ENCODE results near the gene BRD7.

Gene BRD7

DNA sequence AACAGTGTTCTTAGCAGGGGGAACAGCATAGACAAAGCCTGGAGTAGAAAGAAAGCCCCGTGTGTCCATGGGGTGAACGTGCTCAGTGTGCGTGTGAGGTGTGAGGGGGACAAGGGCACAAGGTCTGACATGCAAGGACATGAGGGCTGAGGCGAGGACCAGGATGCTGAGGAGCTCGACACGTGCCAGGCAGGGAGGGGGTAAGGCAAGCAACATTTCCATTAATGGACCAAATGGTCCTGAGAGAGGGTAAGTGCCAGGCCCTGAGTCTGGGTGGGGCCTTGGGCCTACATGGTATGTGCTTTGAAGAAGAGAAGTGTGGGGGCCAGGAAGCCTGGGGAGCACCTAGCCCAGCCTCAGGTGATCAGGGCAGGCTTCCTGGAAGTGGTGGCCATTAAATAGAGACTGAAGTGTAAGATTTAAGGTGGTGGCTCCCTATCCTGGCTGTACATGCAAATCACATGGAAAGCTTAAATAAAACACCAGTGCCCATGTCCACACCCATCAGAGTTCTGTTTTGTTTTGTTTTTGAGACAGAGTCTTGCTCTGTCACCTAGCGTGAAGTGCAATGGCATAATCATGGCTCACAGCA is 73.2 kb downstream of the BRD7 start:
- Mint-ChIP-seq H3K4me1 (ENCODE audit: low read depth) (peaks cover 1% of the 10 kb centered on the region), H3K27ac (peak overlapping the region; percentile 17), H3K27me3 (ENCODE audit: low read depth) (no peaks in the 10 kb centered on the region), H3K9me3 (no peaks in the 10 kb centered on the region), H3K4me3 (no peak overlapping the region), H3K36me3 (ENCODE audit: low read depth) (peaks cover 34% of the 10 kb centered on the region)
- no peak for DNase-seq (ENCODE audit: low spot score)

DNA sequence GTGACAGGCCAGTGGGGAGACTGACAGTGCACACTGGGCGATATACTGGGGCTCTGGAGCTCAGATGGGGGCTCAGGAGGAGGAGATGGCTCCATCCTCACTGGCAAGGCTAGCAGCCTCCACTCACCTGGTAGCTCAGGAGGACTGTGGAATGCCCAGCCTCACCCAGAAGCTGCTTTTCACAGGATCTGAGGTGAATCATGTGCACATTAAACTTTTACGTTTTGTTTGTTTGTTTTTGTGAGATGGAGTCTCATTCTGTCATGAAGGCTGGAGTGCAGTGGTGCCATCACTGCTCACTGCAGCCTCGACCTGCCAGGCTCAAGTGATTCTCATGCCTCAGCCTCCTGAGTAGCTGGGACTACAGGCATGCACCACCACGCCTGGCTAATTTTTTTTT is 73.8 kb downstream of the BRD7 start:
- no peak for DNase-seq (ENCODE audit: low spot score)
- H3K27me3 Mint-ChIP-seq (ENCODE audit: low read depth), result no peaks in the 10 kb centered on the region
- H3K36me3 Mint-ChIP-seq (ENCODE audit: low read depth), result peaks cover 33% of the 10 kb centered on the region
- no peak overlapping the region for H3K4me3 Mint-ChIP-seq
- H3K27ac Mint-ChIP-seq, result no peak overlapping the region
- no peaks in the 10 kb centered on the region for H3K9me3 Mint-ChIP-seq
- H3K4me1 Mint-ChIP-seq (ENCODE audit: low read depth), result peaks cover 3% of the 10 kb centered on the region

DNA sequence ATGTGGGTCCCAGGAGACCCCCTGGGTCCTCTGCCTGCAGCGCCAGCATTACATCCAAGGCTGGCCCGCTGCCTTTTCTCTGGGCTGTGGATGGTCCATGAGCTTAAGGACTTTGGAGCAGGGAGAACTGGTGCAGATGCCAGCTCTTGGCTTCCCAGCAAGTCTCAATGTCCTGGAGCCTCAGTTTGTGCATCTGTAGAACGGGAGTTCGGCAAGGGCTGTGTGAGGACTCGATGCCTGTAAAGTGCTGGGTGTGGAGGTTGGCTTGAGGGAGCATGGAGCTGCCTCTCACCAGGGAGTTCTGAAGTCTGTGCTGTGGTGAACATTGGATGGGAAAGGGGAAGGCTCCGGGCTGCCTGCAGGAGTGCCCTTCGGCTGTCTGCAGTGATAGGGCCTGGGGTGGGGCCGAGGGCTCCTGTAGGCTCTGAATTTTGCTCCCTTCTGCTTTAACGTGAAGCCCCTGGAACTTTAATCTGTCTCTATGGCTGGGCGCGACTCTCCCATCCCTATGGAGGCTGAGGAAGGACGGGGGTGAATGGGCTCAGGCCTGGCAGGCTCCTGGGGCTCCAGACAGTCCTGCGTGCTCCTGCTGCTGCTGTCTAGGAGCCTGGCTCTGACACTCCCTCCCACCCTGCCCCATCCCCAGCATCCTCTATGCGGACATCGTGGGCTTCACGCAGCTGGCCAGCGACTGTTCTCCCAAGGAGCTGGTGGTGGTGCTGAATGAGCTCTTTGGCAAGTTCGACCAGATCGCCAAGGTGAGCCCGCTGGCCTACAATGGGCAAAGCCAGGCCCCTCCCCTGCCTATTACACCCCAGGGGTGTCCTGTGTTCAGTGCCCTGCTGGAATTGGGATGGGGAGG is 74.6 kb downstream of the BRD7 start:
- DNase-seq (ENCODE audit: low spot score), result no peak
- Mint-ChIP-seq H3K27ac (no peak overlapping the region), H3K4me3 (no peak overlapping the region), H3K9me3 (no peaks in the 10 kb centered on the region), H3K36me3 (ENCODE audit: low read depth) (peaks cover 35% of the 10 kb centered on the region), H3K27me3 (ENCODE audit: low read depth) (no peaks in the 10 kb centered on the region), H3K4me1 (ENCODE audit: low read depth) (peaks cover 5% of the 10 kb centered on the region)

GRCh38 chr16:50293041-50293783 is 75.6 kb downstream of the BRD7 start:
- H3K36me3 Mint-ChIP-seq (ENCODE audit: low read depth), result peaks cover 39% of the 10 kb centered on the region
- no peak overlapping the region for H3K27ac Mint-ChIP-seq
- H3K4me1 Mint-ChIP-seq (ENCODE audit: low read depth), result peaks cover 5% of the 10 kb centered on the region
- DNase-seq (ENCODE audit: low spot score), result no peak
- H3K4me3 Mint-ChIP-seq, result no peak overlapping the region
- no peaks in the 10 kb centered on the region for H3K27me3 Mint-ChIP-seq (ENCODE audit: low read depth)
- no peaks in the 10 kb centered on the region for H3K9me3 Mint-ChIP-seq

- peaks cover 38% of the 10 kb centered on the region for H3K36me3 Mint-ChIP-seq (ENCODE audit: low read depth)
- H3K27ac Mint-ChIP-seq, result no peak overlapping the region
- no peaks in the 10 kb centered on the region for H3K27me3 Mint-ChIP-seq (ENCODE audit: low read depth)
- no peaks in the 10 kb centered on the region for H3K9me3 Mint-ChIP-seq
- H3K4me1 Mint-ChIP-seq (ENCODE audit: low read depth), result peaks cover 5% of the 10 kb centered on the region
- no peak for DNase-seq (ENCODE audit: low spot score)
- no peak overlapping the region for H3K4me3 Mint-ChIP-seq
Observed at GRCh38 chr16:50292566-50292948, 76.2 kb downstream of the BRD7 start.

DNA sequence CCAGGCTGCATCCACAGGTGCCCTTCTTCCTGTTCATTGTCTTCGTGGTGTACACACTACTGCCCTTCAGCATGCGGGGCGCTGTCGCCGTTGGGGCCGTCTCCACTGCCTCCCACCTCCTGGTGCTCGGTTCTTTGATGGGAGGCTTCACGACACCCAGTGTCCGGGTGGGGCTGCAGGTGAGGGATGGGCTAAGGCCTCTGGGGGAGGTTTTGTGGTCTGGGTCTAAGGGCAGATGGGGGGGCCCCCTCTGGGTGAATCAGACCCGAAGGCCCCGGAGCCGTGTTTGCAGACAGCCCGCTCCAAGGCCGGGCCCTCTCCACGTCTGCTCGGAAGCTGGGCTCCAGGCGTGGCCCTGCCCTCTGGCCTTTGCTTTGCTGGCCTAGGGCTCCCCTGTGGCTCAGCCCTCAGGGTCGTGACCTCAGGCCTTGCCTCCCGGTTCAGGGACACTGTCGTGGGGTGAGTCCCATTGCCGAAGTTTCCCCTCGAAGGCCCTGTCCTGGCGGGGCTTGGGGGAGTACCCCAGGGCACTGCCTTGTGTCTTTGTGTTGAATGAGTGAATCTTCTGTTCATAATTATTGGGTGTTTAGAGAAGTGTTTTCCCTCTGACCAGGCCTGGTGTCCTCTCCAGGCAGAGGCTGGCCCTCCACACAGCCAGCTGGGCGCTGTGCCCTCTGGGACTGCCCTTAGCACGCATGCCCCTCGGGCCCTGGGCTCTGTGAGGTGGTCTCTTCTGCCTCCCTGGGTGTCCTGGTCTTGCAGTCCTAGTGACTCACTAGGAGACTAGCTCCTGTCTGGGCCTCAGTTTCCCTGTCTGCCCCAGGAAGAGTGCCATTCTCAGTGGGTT is 76.8 kb downstream of the BRD7 start:
- Mint-ChIP-seq H3K4me1 (ENCODE audit: low read depth) (peaks cover 5% of the 10 kb centered on the region), H3K4me3 (no peak overlapping the region), H3K9me3 (no peaks in the 10 kb centered on the region), H3K27ac (no peak overlapping the region), H3K36me3 (ENCODE audit: low read depth) (peaks cover 41% of the 10 kb centered on the region), H3K27me3 (ENCODE audit: low read depth) (no peaks in the 10 kb centered on the region)
- DNase-seq (ENCODE audit: low spot score), result no peak

DNA sequence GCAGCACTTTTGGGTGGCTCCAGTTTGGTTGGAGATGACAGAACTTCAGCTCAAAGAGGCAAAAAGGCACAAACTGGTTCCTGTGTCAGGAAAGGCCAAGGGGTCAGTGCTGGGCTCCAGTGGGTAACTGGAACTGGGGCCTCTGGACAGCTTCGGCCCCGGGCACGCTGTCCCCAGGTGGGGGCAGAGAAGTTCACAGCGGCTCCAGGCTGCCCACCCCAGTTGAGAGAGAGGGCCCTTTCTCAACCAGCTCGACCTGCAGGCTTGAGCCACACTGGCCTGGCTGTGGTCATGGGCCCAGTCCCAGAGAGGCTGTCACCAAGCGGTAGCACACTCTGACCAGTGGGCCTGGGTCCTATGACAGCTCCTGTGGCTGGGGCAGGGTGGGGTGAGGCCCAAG is 77.9 kb downstream of the BRD7 start:
- peaks cover 6% of the 10 kb centered on the region for H3K4me1 Mint-ChIP-seq (ENCODE audit: low read depth)
- H3K4me3 Mint-ChIP-seq, result no peak overlapping the region
- H3K36me3 Mint-ChIP-seq (ENCODE audit: low read depth), result peaks cover 49% of the 10 kb centered on the region
- H3K9me3 Mint-ChIP-seq, result no peaks in the 10 kb centered on the region
- no peak overlapping the region for H3K27ac Mint-ChIP-seq
- no peak for DNase-seq (ENCODE audit: low spot score)
- H3K27me3 Mint-ChIP-seq (ENCODE audit: low read depth), result no peaks in the 10 kb centered on the region

DNA sequence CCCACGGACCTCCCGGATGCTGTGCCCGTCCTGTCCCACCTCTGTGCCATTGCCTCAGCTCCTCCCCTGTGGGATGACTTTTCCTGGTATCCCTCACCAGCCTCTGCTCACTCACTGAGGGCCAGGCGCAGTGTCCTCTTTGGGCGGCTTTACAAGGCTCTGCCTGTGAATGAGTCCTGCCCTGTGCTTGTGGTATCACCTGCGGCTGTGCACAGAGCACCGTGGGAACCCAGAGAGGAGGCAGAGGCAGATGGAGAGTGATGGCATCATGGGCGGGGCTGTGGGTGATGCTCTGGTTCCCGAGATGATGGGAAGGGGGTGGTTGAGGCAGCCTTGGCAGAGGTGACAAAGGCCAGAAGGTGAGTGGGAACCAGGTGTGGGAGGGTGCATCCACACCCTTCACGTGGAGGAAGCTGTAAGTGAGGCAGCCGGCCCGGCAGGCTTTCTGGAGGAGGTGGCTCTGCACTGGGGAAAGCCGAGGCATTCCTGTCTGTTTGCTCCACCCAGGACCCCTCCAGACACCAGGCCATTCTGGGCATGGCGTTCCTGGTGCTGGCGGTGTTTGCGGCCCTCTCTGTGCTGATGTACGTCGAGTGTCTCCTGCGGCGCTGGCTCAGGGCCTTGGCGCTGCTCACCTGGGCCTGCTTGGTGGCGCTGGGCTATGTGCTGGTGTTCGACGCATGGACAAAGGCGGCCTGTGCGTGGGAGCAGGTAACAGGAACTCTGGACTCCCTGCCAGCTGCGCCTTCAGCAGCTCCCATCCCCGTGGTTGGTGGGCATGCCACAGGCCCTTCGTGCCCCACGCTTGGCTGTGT is 78.6 kb downstream of the BRD7 start:
- H3K27me3 Mint-ChIP-seq (ENCODE audit: low read depth), result no peaks in the 10 kb centered on the region
- no peak overlapping the region for H3K4me3 Mint-ChIP-seq
- H3K36me3 Mint-ChIP-seq (ENCODE audit: low read depth), result peaks cover 50% of the 10 kb centered on the region
- H3K9me3 Mint-ChIP-seq, result no peaks in the 10 kb centered on the region
- DNase-seq (ENCODE audit: low spot score), result no peak
- H3K4me1 Mint-ChIP-seq (ENCODE audit: low read depth), result peaks cover 8% of the 10 kb centered on the region
- no peak overlapping the region for H3K27ac Mint-ChIP-seq

GRCh38 chr16:50288920-50289319 is 79.9 kb downstream of the BRD7 start:
- H3K27me3 Mint-ChIP-seq (ENCODE audit: low read depth), result no peaks in the 10 kb centered on the region
- peaks cover 53% of the 10 kb centered on the region for H3K36me3 Mint-ChIP-seq (ENCODE audit: low read depth)

GRCh38 chr16:50288026-50288425 is 80.8 kb downstream of the BRD7 start:
- Mint-ChIP-seq H3K27ac (no peak overlapping the region), H3K27me3 (ENCODE audit: low read depth) (no peaks in the 10 kb centered on the region), H3K4me3 (no peak overlapping the region), H3K36me3 (ENCODE audit: low read depth) (peaks cover 51% of the 10 kb centered on the region), H3K9me3 (no peaks in the 10 kb centered on the region), H3K4me1 (ENCODE audit: low read depth) (peaks cover 20% of the 10 kb centered on the region)
- DNase-seq (ENCODE audit: low spot score), result no peak

More at GRCh38 chr16:50288920-50289319, 79.9 kb downstream of the BRD7 start:
- no peak for DNase-seq (ENCODE audit: low spot score)
- Mint-ChIP-seq H3K27ac (no peak overlapping the region), H3K4me1 (ENCODE audit: low read depth) (peaks cover 14% of the 10 kb centered on the region), H3K9me3 (no peaks in the 10 kb centered on the region), H3K4me3 (no peak overlapping the region)

GRCh38 chr16:50286681-50287080 is 82.1 kb downstream of the BRD7 start:
- Mint-ChIP-seq H3K9me3 (no peaks in the 10 kb centered on the region), H3K27me3 (ENCODE audit: low read depth) (no peaks in the 10 kb centered on the region), H3K36me3 (ENCODE audit: low read depth) (peaks cover 49% of the 10 kb centered on the region), H3K4me1 (ENCODE audit: low read depth) (peaks cover 27% of the 10 kb centered on the region), H3K4me3 (no peak overlapping the region), H3K27ac (peak overlapping the region; percentile 45)
- no peak for DNase-seq (ENCODE audit: low spot score)

- Mint-ChIP-seq H3K27ac (no peak overlapping the region), H3K36me3 (ENCODE audit: low read depth) (peaks cover 49% of the 10 kb centered on the region)
Observed at GRCh38 chr16:50285406-50286003, 83.3 kb downstream of the BRD7 start.

More at GRCh38 chr16:50285406-50286003, 83.3 kb downstream of the BRD7 start:
- H3K9me3 Mint-ChIP-seq, result no peaks in the 10 kb centered on the region
- no peaks in the 10 kb centered on the region for H3K27me3 Mint-ChIP-seq (ENCODE audit: low read depth)
- DNase-seq (ENCODE audit: low spot score), result no peak
- H3K4me3 Mint-ChIP-seq, result no peak overlapping the region
- H3K4me1 Mint-ChIP-seq (ENCODE audit: low read depth), result peaks cover 33% of the 10 kb centered on the region

Data from T-helper 2 cell treated with Interferon-gamma antibody and Interleukin-4, amounts not matched to agents 5 μg/mL and 100 μg/mL, for 36 hours (primary cell).